Caco-2 (cell line): ENCODE data around the gene IGIP. TPM values are rescaled to one million over a fixed set of nuclear protein-coding genes. Genes with fewer than 3 reads are reported as not detected.

ENCODE experiments used
- BruUV-seq: library from RNA; stranded (reverse); fragments of 400-500 nt; replicated peaks from 2 replicates; lab custom pipeline; 2021; lab: Mats Ljungman, UMichigan
- CTCF ChIA-PET: fragments of 300-600 bp; sonication (Branson Sonifier 250); formaldehyde crosslinking; loops from one replicate; lab custom pipeline; 2022; ENCODE audit warnings: antibody characterized with exemption; lab: Charles Lee
- POLR2A ChIA-PET: fragments of 300-600 bp; sonication (Branson Sonifier 250); formaldehyde crosslinking; loops from one replicate; lab custom pipeline; 2022; ENCODE audit warnings: antibody characterized with exemption; lab: Charles Lee
- DNase-seq, 2 experiments: peaks; one replicate each; pipeline versions ENCODE4 v3.0.0 to v3.0.0-alpha.2; 2020 to 2022
- H3K27me3 ChIP-seq: replicated peaks from 2 replicates; pipeline ENCODE4 v1.6.0; 2011; ENCODE audit warnings: low read length; ENCODE audit not compliant: control insufficient read depth, insufficient read depth
- H3K36me3 ChIP-seq: 2 replicates; pipeline ENCODE4 v1.5.1; 2011; ENCODE audit warnings: low read length; ENCODE audit not compliant: control insufficient read depth, insufficient read depth
- H3K4me1 ChIP-seq: fragments of 250-450 bp; sonication (Bioruptor Pico); 2 replicates; pipeline ENCODE4 v1.5.1; 2020; ENCODE audit warnings: mild to moderate bottlenecking
- H3K4me3 ChIP-seq: 2 replicates; pipeline ENCODE4 v1.5.1; 2011; ENCODE audit warnings: low read depth, mild to moderate bottlenecking, control low read depth, low read length
- H3K9me3 ChIP-seq: fragments of 250-450 bp; sonication (Bioruptor Pico); 2 replicates; pipeline ENCODE4 v1.5.1; 2020; ENCODE audit warnings: mild to moderate bottlenecking, moderate library complexity
- H3K27ac Mint-ChIP-seq: one replicate; pipeline ENCODE4 v1.8.0; 2022; ENCODE audit warnings: mixed read lengths; ENCODE audit not compliant: unreplicated experiment
- H3K27me3 Mint-ChIP-seq: one replicate; pipeline ENCODE4 v1.8.0; 2022; ENCODE audit warnings: mixed read lengths; ENCODE audit not compliant: insufficient read depth, unreplicated experiment
- H3K36me3 Mint-ChIP-seq: one replicate; pipeline ENCODE4 v1.8.0; 2022; ENCODE audit warnings: mild to moderate bottlenecking, mixed read lengths; ENCODE audit not compliant: insufficient read depth, unreplicated experiment
- H3K4me1 Mint-ChIP-seq: one replicate; pipeline ENCODE4 v1.8.0; 2022; ENCODE audit warnings: low read depth, mixed read lengths; ENCODE audit not compliant: unreplicated experiment
- H3K4me3 Mint-ChIP-seq: one replicate; pipeline ENCODE4 v1.8.0; 2022; ENCODE audit warnings: mild to moderate bottlenecking, moderate library complexity, mixed read lengths; ENCODE audit not compliant: unreplicated experiment
- H3K9me3 Mint-ChIP-seq: one replicate; pipeline ENCODE4 v1.8.0; 2022; ENCODE audit warnings: mixed read lengths; ENCODE audit not compliant: unreplicated experiment
- intact Hi-C: fragments of 100-400 bp; cut with micrococcal nuclease; formaldehyde crosslinking; loops from one replicate; pipeline ENCODE4 v1.10.0; 2022; ENCODE audit not compliant: unreplicated experiment
- total RNA-seq: library from RNA; stranded (reverse); gene quantifications from 2 replicates; pipeline ENCODE4 v1.2.3, GENCODE V29; 2022
- TF ChIP-seq, protein P1 (sequence below), 2 experiments: fragments of 200-600 bp in 1 of 2; IDR thresholded peaks; 1 replicate in 1 of 2; 2 replicates in 1 of 2; pipeline versions ENCODE4 v1.5.1 to v1.8.0; 2011 to 2022; ENCODE audit warnings: antibody characterized with exemption in 1 of 2, control low read depth in 1 of 2, inconsistent platforms in 1 of 2, low read depth in 1 of 2, low read length in 1 of 2, mild to moderate bottlenecking in 1 of 2, moderate library complexity in 1 of 2; ENCODE audit not compliant: insufficient read depth in 1 of 2, severe bottlenecking in 1 of 2, unreplicated experiment in 1 of 2

Gene IGIP
- total RNA-seq, 1 experiment from 2014 or later: 3.7 TPM

DNA sequence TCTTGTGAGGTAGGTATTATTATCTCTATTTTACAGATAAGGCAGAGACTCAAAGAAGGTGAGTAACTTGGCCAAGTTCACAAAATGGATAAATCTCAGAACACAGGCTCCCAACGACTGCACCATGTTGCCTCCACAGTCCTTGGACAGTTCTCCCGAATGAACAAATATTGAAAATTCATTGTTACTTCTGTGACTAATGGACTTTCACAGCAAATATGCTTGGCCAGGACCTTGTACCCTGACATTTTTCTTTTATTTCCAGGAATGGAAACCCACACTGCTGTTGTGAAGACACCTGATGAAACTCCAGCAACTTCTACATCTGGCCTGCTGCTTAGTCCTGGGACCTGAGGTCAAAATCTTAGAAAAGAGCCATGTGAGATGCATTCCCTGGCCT is 46.7 kb downstream of the IGIP start:
- intact Hi-C loops: no loop called here
- Mint-ChIP-seq H3K9me3 (no peaks in the 10 kb centered on the region), H3K27ac (no peak overlapping the region), H3K36me3 (peaks cover 18% of the 10 kb centered on the region), H3K4me1 (peaks cover 11% of the 10 kb centered on the region), H3K4me3 (no peak overlapping the region), H3K27me3 (no peaks in the 10 kb centered on the region)
- DNase-seq: no peak
- no peaks in the 10 kb centered on the region for H3K36me3 ChIP-seq
- CTCF ChIA-PET: no interaction called here
- POLR2A ChIA-PET: no interaction called here
- peaks cover 5% of the 10 kb centered on the region; the same call in 1 of the 2 replicates for H3K4me1 ChIP-seq
- no peaks in the 10 kb centered on the region for H3K9me3 ChIP-seq
- no peaks in the 10 kb centered on the region for H3K27me3 ChIP-seq
- BruUV-seq: no TSS peak
- TF ChIP-seq, protein P1, sequence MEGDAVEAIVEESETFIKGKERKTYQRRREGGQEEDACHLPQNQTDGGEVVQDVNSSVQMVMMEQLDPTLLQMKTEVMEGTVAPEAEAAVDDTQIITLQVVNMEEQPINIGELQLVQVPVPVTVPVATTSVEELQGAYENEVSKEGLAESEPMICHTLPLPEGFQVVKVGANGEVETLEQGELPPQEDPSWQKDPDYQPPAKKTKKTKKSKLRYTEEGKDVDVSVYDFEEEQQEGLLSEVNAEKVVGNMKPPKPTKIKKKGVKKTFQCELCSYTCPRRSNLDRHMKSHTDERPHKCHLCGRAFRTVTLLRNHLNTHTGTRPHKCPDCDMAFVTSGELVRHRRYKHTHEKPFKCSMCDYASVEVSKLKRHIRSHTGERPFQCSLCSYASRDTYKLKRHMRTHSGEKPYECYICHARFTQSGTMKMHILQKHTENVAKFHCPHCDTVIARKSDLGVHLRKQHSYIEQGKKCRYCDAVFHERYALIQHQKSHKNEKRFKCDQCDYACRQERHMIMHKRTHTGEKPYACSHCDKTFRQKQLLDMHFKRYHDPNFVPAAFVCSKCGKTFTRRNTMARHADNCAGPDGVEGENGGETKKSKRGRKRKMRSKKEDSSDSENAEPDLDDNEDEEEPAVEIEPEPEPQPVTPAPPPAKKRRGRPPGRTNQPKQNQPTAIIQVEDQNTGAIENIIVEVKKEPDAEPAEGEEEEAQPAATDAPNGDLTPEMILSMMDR (IDR thresholded peaks at IDR 0.05; ENCODE audit: insufficient read depth in 1 of 2, low read depth in 1 of 2, low read length in 1 of 2, severe bottlenecking in 1 of 2, unreplicated experiment in 1 of 2): no peak
- no peak overlapping the region for H3K4me3 ChIP-seq

DNA sequence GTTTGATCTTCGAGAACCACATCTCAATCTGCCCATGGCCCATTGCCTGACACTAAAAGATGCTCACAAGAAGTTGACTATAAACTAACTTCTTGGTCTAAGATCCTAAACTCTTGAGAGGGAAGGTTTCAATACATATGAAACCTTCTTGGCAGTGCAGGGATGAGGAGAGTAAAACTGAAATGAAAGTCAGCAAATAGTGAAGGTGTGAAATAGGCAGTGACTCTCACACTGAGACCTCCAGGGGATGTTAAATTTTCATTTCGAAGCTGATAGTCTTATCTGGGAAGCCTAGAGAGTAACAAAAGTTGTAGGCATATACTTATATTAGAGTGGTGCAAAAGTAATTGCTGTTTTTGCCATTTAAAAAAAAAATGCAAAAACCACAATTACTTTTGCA is 48.3 kb downstream of the IGIP start:
- ChIA-PET POLR2A (interaction anchor here (0.6 to 0.7 kb wide), 3 partner anchors 45 to 344 kb away, joined by 3 to 9 read pairs (median 4); partner anchors contain the start of gene HBEGF), CTCF (interaction anchor here (0.9 kb wide), 1 partner anchor 172 kb away, joined by 6 read pairs; the partner anchor contains the start of gene HBEGF)
- H3K9me3 Mint-ChIP-seq: no peaks in the 10 kb centered on the region
- intact Hi-C loops: loop anchor here (2.0 kb wide), 1 partner anchor 177 kb away; no protein-coding TSS in a partner anchor
- H3K27ac Mint-ChIP-seq: peak overlapping the region; percentile 100
- Histone ChIP-seq H3K9me3 (no peaks in the 10 kb centered on the region), H3K4me3 (no peak overlapping the region; the same call in 1 of the 2 replicates), H3K4me1 (peaks cover 5% of the 10 kb centered on the region; the same call in 1 of the 2 replicates), H3K36me3 (no peaks in the 10 kb centered on the region), H3K27me3 (no peaks in the 10 kb centered on the region)
- no peaks in the 10 kb centered on the region for H3K27me3 Mint-ChIP-seq
- BruUV-seq: no TSS peak
- H3K36me3 Mint-ChIP-seq: peaks cover 18% of the 10 kb centered on the region
- no peak for DNase-seq
- H3K4me3 Mint-ChIP-seq: peak overlapping the region; percentile 99
- H3K4me1 Mint-ChIP-seq: peaks cover 11% of the 10 kb centered on the region
- TF ChIP-seq, protein P1 (IDR thresholded peaks at IDR 0.05; ENCODE audit: insufficient read depth in 1 of 2, low read depth in 1 of 2, low read length in 1 of 2, severe bottlenecking in 1 of 2, unreplicated experiment in 1 of 2): no peak

DNA sequence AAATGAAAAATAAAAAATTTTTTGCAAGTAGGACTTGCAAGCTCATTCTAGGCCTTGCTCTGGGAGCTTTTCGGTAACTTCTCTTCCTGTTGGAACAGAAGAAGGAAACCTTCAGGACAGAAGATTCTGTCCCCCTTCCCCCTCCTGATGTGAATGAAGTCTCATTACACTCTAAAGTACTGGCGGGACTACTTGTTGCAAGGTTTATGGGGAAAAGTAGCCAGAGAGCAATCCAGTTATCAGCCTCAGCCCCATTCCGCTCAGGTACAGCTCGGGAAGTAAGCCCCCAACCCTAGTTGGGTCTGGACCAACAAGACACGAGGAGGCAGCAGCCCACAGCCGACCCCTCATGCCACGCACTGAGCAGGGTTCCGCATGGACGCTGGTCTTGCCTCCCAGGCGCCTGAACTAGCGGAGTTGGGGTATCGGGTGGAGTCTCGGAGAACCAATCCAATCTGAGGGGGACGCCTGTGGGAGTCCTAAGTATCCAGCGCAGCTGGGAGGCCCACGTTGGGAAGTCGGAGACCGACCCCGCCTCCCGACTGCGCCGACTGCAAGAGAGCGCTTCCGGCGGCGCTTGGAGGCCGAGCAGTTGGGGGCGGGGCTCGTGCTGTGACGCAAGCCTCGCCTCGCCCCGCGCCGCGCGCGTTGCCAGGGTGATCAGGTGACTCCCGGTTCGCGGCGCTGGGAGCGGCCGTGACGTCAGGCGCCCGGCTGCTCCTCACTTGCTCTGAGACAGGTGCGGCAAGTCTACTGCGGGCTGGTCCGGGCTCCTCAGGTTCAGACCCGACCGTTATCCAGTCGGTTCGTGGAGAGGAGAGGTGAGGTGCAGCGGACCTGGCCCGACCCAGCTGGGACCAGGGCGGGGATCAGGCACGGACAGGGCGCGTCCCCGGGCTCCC is 49.0 kb downstream of the IGIP start, which contains the start of gene CYSTM1:
Gene CYSTM1, plus strand, starts transcription at position 724 of the 902 bp plus-strand sequence. CDS start 19,278 bp downstream, outside the sequence.
- TSS peak; percentile 85 for BruUV-seq
- ChIA-PET CTCF (interaction anchor here (0.9 to 1.0 kb wide), 2 partner anchors 170 to 172 kb away, joined by 3 to 6 read pairs; partner anchors contain the start of gene HBEGF), POLR2A (interaction anchor here (0.6 to 1.8 kb wide), 5 partner anchors 44 to 345 kb away, joined by 3 to 9 read pairs (median 4); partner anchors contain the start of gene HBEGF)
- peak within 1 kb of the TSS; percentile 99 for H3K4me3 Mint-ChIP-seq
- Histone ChIP-seq H3K4me1 (peaks cover 5% of the 10 kb centered on the region; the same call in 1 of the 2 replicates), H3K9me3 (no peaks in the 10 kb centered on the region), H3K27me3 (no peaks in the 10 kb centered on the region), H3K36me3 (no peaks in the 10 kb centered on the region), H3K4me3 (peak within 1 kb of the TSS; percentile 74)
- peaks cover 18% of the 10 kb centered on the region for H3K36me3 Mint-ChIP-seq
- TF ChIP-seq, protein P1 (IDR thresholded peaks at IDR 0.05; ENCODE audit: insufficient read depth in 1 of 2, low read depth in 1 of 2, low read length in 1 of 2, severe bottlenecking in 1 of 2, unreplicated experiment in 1 of 2): no peak
- H3K27ac Mint-ChIP-seq: peak within 1 kb of the TSS; percentile 100
- no peaks in the 10 kb centered on the region for H3K27me3 Mint-ChIP-seq
- peaks cover 11% of the 10 kb centered on the region for H3K4me1 Mint-ChIP-seq
- H3K9me3 Mint-ChIP-seq: no peaks in the 10 kb centered on the region
- peak; percentile 96 to 99 for DNase-seq
- intact Hi-C loops: loop anchor here (1.0 to 5.0 kb wide), 3 partner anchors 45 to 176 kb away; no protein-coding TSS in a partner anchor
